ENCODE measurements around the gene MAGI2.

The MAGI2 gene

GRCh38 chr7:78140109-78140508 is 1313.4 kb downstream of the MAGI2 start:
- no peak for DNase-seq (ENCODE audit: low spot score)

- peak; percentile 11 for DNase-seq (ENCODE audit: low spot score)
Observed at GRCh38 chr7:78139335-78139734, 1314.1 kb downstream of the MAGI2 start.

GRCh38 chr7:78134774-78135173 is 1318.7 kb downstream of the MAGI2 start:
- DNase-seq (ENCODE audit: low spot score) = no peak

- peak; percentile 38 for DNase-seq (ENCODE audit: low spot score)
Observed at GRCh38 chr7:78134256-78134655, 1319.2 kb downstream of the MAGI2 start.

- no peak for DNase-seq (ENCODE audit: low spot score)
Observed at GRCh38 chr7:78130446-78131215, 1322.8 kb downstream of the MAGI2 start.

- no peak for DNase-seq (ENCODE audit: low spot score)
Observed at GRCh38 chr7:78129865-78130264, 1323.6 kb downstream of the MAGI2 start.

GRCh38 chr7:78127009-78127408 is 1326.5 kb downstream of the MAGI2 start:
- no peak for DNase-seq (ENCODE audit: low spot score)

- DNase-seq (ENCODE audit: low spot score) = no peak
Observed at GRCh38 chr7:78125884-78126283, 1327.6 kb downstream of the MAGI2 start.

- no peak for DNase-seq (ENCODE audit: low spot score)
Observed at GRCh38 chr7:78124216-78124615, 1329.3 kb downstream of the MAGI2 start.

- no peak for DNase-seq (ENCODE audit: low spot score)
Observed at GRCh38 chr7:78121888-78122287, 1331.6 kb downstream of the MAGI2 start.

- DNase-seq (ENCODE audit: low spot score) = no peak
Observed at GRCh38 chr7:78118470-78118869, 1335.0 kb downstream of the MAGI2 start.

- no peak for DNase-seq (ENCODE audit: low spot score)
Observed at GRCh38 chr7:78115876-78116275, 1337.6 kb downstream of the MAGI2 start.

- no peak for DNase-seq (ENCODE audit: low spot score)
Observed at GRCh38 chr7:78114993-78115392, 1338.5 kb downstream of the MAGI2 start.

GRCh38 chr7:78112488-78112887 is 1341.0 kb downstream of the MAGI2 start:
- DNase-seq (ENCODE audit: low spot score) = no peak

GRCh38 chr7:78111386-78111785 is 1342.1 kb downstream of the MAGI2 start:
- DNase-seq (ENCODE audit: low spot score) = no peak

GRCh38 chr7:78103475-78103874 is 1350.0 kb downstream of the MAGI2 start:
- DNase-seq (ENCODE audit: low spot score) = no peak

- DNase-seq (ENCODE audit: low spot score) = no peak
Observed at GRCh38 chr7:78101076-78101475, 1352.4 kb downstream of the MAGI2 start.

- DNase-seq (ENCODE audit: low spot score) = no peak
Observed at GRCh38 chr7:78099715-78100394, 1353.6 kb downstream of the MAGI2 start.

GRCh38 chr7:78095549-78095948 is 1357.9 kb downstream of the MAGI2 start:
- no peak for DNase-seq (ENCODE audit: low spot score)

GRCh38 chr7:78092331-78092730 is 1361.1 kb downstream of the MAGI2 start:
- no peak for DNase-seq (ENCODE audit: low spot score)

- DNase-seq (ENCODE audit: low spot score) = no peak
Observed at GRCh38 chr7:78090616-78091015, 1362.9 kb downstream of the MAGI2 start.

GRCh38 chr7:78083476-78084120 is 1369.9 kb downstream of the MAGI2 start:
- no peak for DNase-seq (ENCODE audit: low spot score)

- DNase-seq (ENCODE audit: low spot score) = no peak
Observed at GRCh38 chr7:78082556-78082955, 1370.9 kb downstream of the MAGI2 start.
